Fibroblast of upper back skin (primary cell): Measurements from ENCODE around the gene P2RY2.
A peak's percentile ranks its signal among the peaks of the same experiment; 100 is the strongest.

Experiments
- DNase-seq: peaks from one replicate; pipeline ENCODE4 v3.0.0-alpha.2; 2013

Gene P2RY2

DNA sequence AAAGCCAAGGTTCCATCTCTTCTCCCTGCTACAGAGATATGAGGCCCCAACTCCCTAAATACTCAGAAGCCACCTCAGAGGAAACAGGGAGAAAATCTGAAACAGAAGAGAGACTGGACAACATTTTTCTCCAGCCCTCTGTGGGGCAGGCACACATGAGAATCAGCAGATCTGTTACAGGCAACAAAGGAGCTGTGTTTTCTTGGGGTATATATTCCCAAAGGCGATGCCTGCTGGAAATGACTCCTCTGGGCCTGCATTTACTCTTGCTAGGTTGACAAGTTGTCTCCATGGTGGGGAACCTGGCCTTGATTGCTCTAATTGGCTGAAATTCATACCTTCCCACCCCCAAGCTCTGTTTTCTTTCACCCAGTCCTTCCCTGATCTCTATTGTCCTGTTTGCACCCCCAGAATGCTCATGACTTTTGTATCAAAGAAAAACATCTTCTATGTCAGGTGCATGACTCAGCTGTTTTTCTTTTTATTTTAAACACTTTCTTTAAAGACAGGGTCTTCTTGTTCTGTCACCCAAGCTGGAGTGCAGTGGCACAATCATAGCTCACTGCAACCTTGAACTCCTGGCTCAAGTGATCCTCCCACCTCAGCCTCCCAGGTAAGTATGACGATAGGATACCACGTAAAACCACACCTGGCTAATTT, 30.6 kb downstream of the P2RY2 start:
- no peak for DNase-seq

DNA sequence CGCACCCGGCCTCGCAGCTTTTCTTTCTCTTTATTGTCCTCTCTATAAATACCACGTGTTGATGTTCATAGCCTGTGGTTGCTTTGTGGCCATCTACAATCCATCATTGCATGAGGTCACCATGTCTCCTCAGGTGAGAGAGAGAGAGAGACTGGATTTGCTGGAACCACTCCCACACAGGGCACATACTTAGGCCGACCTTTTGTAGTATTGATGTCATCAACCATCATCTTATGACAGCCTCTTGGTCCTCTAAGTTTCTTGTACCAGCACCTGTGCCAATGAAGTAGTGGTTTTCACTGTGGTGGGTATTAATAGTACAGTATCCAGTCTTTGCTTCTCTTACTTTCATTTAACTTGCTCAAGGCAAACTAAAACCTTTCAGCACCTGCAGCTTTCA, 31.2 kb downstream of the P2RY2 start:
- no peak for DNase-seq

- DNase-seq: no peak
These were observed 32.0 kb downstream of the P2RY2 start for GRCh38 chr11:73249853-73250783.

DNA sequence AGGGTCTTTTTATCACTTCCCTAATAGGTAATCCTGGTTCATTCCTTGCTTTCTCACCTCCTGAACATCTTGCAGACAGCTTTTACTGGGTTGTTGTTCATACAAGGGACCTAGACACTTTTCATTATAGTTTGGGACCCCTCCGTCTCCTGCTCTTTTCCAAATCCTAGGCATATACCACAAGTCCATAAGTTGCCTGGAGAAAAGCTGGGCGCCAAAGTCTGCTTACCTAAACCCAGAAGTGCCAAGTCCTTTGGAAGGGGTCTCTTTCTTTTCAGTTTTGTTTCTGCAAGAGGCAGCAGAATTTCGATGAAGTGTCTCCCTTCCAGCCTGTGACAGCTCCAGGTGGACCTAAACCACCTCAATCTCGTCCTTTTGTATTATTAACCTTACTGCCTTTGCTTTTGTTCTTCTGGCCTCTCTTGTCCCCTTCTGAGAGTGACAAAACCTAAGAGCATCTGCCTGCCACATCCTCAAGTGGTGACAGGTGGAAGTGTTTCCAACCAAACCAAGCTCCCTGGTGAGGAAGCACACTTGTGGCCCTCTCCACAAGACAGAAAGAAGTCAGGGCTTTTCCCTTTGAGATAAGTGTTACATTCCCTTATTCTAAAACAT, 34.6 kb downstream of the P2RY2 start:
- DNase-seq: no peak

DNA sequence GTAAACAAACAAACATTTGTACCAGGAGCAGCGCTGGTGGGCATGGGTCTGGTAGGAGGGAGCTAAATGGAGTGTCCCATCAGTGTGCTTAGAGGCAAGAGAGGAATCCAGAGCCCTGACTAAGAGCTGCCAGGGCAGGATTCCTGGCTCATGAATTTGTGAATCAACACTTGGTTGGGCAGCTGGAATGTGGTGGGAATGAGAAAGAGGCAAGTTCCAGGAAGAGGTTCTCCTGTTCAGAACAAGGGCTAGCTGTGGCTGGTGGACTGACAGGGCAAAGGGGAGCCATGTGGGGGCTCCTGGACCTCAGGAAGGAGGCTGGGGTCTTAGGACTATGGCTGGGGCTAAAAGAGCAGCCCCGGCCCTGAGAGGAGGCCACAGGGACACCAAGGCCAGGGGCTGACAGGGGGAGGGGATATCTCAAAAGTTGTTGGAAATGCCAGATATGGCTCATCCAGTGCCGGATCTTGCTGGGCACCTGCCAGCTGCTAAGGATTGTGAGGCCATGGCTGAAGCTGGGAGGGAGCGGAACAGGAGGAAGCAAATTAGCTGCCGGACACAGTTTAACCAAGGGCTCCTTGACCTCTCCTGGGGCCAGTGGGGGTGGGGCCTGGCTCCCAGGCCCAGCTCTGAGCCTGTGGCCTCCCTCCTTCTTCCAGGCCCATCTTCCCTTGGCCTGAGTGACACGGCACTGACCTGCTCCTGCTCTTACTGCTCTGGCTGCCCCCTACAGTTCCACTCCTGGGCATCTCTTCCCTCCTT, 39.4 kb downstream of the P2RY2 start:
- peak; percentile 92 for DNase-seq

GRCh38 chr11:73258104-73259035, 40.3 kb downstream of the P2RY2 start:
- DNase-seq: no peak

- no peak for DNase-seq
These were observed 41.5 kb downstream of the P2RY2 start for GRCh38 chr11:73259406-73260126.

- no peak for DNase-seq
These were observed 42.0 kb downstream of the P2RY2 start for GRCh38 chr11:73260127-73260457.

- DNase-seq: no peak
These were observed 44.9 kb downstream of the P2RY2 start for GRCh38 chr11:73262851-73263495.

DNA sequence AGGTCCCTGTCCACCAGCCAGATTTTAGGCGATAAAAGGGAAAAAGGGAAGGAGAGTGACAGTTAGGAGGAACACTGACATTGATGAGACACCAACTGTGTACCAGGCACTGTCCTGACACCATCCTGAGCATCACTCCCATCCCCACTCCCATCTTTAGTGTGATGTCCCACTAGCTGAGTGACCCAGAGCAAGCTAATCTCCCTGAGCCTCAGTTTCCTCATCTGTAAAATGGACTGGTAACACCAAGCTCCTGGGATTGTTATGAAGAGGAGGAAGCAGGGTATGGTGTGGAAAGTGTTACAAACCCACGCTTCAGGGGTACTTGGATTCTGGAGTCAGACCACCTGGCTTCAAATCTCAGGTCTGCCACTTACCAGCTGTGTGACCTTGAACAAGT, 45.6 kb downstream of the P2RY2 start:
- DNase-seq: no peak

- no peak for DNase-seq
These were observed 47.3 kb downstream of the P2RY2 start for GRCh38 chr11:73265278-73265810.

DNA sequence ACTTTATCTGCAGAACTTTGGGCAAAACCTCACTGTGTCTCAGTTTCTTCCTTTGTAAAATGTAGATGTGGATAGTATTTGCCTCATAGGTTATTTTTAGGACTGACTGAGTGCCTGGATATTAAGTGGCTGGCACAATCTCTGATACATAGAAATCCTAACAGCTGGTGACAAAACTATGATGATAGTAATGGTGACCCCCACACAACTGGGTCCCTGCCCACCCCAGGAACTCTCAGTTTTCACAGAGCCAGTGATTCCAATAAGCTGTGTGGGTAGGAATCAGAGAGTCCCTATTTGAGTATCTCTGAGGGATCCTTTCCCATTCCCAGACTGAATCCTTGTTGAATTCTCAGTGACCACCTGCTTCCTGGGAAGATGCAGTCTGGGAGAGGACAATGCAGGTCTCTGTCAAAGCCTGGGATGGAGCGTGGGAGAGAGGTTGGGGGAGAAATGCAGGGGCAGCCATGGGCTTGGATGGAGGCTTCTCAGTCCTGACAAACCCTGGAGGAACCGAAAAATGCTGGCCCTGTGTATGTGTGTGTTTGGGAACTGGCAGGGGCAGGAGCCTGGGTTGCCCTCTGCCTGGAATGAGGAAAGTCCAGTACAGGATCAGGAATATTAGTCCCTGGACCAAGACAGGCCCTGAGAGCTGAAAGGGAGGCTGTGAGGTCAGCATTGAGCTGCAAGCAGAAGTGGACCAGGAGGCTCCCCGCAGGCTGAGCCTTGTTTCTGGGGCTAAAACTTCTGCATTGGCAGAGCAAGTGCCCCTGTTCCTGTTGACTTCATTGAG, 48.0 kb downstream of the P2RY2 start:
- no peak for DNase-seq

- DNase-seq: no peak
These were observed 48.6 kb downstream of the P2RY2 start for GRCh38 chr11:73266646-73267020.

- no peak for DNase-seq
These were observed 49.2 kb downstream of the P2RY2 start for GRCh38 chr11:73267122-73267846.

- no peak for DNase-seq
These were observed 49.9 kb downstream of the P2RY2 start for GRCh38 chr11:73267906-73268540.

- no peak for DNase-seq
These were observed 50.7 kb downstream of the P2RY2 start for GRCh38 chr11:73268671-73269271.

DNA sequence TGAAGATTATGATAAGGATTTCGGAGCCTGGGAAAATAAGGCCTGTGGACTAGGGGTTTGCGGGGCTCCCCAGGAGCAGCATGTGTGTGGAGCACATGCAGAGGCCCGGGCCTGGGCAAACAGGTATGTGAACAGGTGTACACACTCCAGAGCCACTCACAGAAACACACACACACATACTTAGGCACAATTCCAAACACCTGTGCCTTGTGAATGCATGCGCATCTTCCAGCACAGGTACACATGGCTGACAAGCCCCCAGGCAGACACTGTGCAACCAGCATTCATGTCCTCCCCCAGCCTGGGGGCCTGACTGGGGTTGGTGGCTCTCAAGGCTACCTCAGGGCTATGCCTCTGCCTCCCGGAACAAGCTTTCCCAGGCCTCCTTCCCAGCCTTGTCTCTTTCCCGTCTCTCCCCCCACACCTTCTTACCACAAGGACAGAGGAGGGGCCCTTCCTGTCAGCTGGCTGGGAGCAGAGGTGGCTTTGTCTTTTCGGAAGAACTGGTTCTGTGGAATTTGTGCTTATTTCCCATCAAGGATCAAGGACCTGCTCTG, 51.5 kb downstream of the P2RY2 start:
- DNase-seq: no peak
